HepG2 (cell line): ENCODE results near the gene DLEC1. TPM values are rescaled to one million over a fixed set of nuclear protein-coding genes. Genes with fewer than 3 reads are reported as not detected.

ENCODE experiments used
- ASH2L ChIP-seq: fragments of 300-600, 200-600 bp; sonication (generic); IDR thresholded peaks from 2 replicates; pipeline ENCODE4 v1.7.0; 2017; ENCODE audit warnings: low read depth, mild to moderate bottlenecking, moderate library complexity, mixed read lengths, low read length; ENCODE audit not compliant: insufficient read length
- CCAR2 ChIP-seq: fragments of 200-400 bp; formaldehyde crosslinking; optimal IDR thresholded peaks from 2 replicates; pipeline ENCODE3; 2018; ENCODE audit warnings: low read depth, mild to moderate bottlenecking, low read length, moderate library complexity
- CCDC6 ChIP-seq: sonication (generic); formaldehyde crosslinking; IDR thresholded peaks from 2 replicates; pipeline ENCODE4 v1.8.1; 2022; ENCODE audit warnings: mild to moderate bottlenecking, missing genetic modification reagents, moderate library complexity
- DPF2 ChIP-seq: sonication (generic); formaldehyde crosslinking; IDR thresholded peaks from 2 replicates; pipeline ENCODE4 v1.4.0; 2020; ENCODE audit warnings: mild to moderate bottlenecking, low read depth, missing genetic modification reagents, borderline replicate concordance
- FLYWCH1 ChIP-seq: sonication (generic); formaldehyde crosslinking; IDR thresholded peaks from 2 replicates; pipeline ENCODE4 v1.8.1; 2023; ENCODE audit warnings: mild to moderate bottlenecking, missing genetic modification reagents
- FOXK1 ChIP-seq: sonication (generic); formaldehyde crosslinking; IDR thresholded peaks from 2 replicates; pipeline ENCODE4 v1.4.0; 2020; ENCODE audit warnings: low read depth, missing genetic modification reagents, borderline replicate concordance
- MIER2 ChIP-seq: IDR thresholded peaks from 2 replicates; pipeline ENCODE4 v1.6.1; 2016; ENCODE audit warnings: missing biosample characterization, missing genetic modification reagents
- MYC ChIP-seq: sonication (generic); formaldehyde crosslinking; IDR thresholded peaks from 2 replicates; pipeline ENCODE4 v1.9.0; 2021; ENCODE audit warnings: missing genetic modification reagents, borderline replicate concordance
- NCOR1 ChIP-seq: fragments of 200-600 bp; sonication (generic); IDR thresholded peaks from 2 replicates; pipeline ENCODE4 v1.7.0; 2017; ENCODE audit warnings: antibody characterized with exemption, low read length, borderline replicate concordance
- NR1H2 ChIP-seq: sonication (generic); formaldehyde crosslinking; IDR thresholded peaks from 2 replicates; pipeline ENCODE4 v1.8.1; 2022; ENCODE audit warnings: low read depth, missing genetic modification reagents, borderline replicate concordance
- RXRB ChIP-seq: IDR thresholded peaks from 2 replicates; pipeline ENCODE4 v1.6.1; 2016; ENCODE audit warnings: borderline replicate concordance, missing genetic modification reagents, missing compliant biosample characterization
- SAP130 ChIP-seq: IDR thresholded peaks from 2 replicates; pipeline ENCODE4 v1.6.1; 2016; ENCODE audit warnings: low read depth
- SP1 ChIP-seq, 2 experiments: fragments of 450-650 bp in 1 of 2; sonication (generic) in 1 of 2; formaldehyde crosslinking in 1 of 2; IDR thresholded peaks; 2 replicates each; pipeline versions ENCODE4 v1.4.0 to v1.6.1; 2016 to 2020; ENCODE audit warnings: missing genetic modification reagents in 1 of 2
- U2AF2 ChIP-seq: fragments of 200-400 bp; formaldehyde crosslinking; IDR thresholded peaks from 2 replicates; pipeline ENCODE4 v1.6.1; 2017; ENCODE audit warnings: low read depth, mild to moderate bottlenecking, low read length
- ZBTB21 ChIP-seq: sonication (generic); formaldehyde crosslinking; IDR thresholded peaks from 2 replicates; pipeline ENCODE4 v1.4.0; 2020; ENCODE audit warnings: missing genetic modification reagents
- ZMAT3 ChIP-seq: sonication (generic); formaldehyde crosslinking; conservative IDR thresholded peaks from 2 replicates; pipeline ENCODE4 v1.7.0; 2021; ENCODE audit warnings: missing genetic modification reagents
- ZNF264 ChIP-seq: sonication (generic); formaldehyde crosslinking; IDR thresholded peaks from 2 replicates; pipeline ENCODE4 v1.4.0; 2020; ENCODE audit warnings: missing genetic modification reagents
- ZNF326 ChIP-seq: sonication (generic); formaldehyde crosslinking; IDR thresholded peaks from 2 replicates; pipeline ENCODE4 v1.4.0; 2020; ENCODE audit warnings: missing genetic modification reagents, borderline replicate concordance
- ZNF556 ChIP-seq: sonication (generic); formaldehyde crosslinking; IDR thresholded peaks from 2 replicates; pipeline ENCODE4 v1.4.0; 2020; ENCODE audit warnings: mild to moderate bottlenecking, missing genetic modification reagents, borderline replicate concordance
- ZNF598 ChIP-seq: sonication (generic); formaldehyde crosslinking; IDR thresholded peaks from 2 replicates; pipeline ENCODE4 v1.5.1; 2020; ENCODE audit warnings: mild to moderate bottlenecking, missing genetic modification reagents, borderline replicate concordance
- polyA plus RNA-seq, 8 experiments: library from polyadenylated mRNA; depleted of rRNA in 3 of 8; stranded (reverse) in 7 of 8; unstranded in 1 of 8; fragments of >200 nt; fragmentation: Illumina TruSeq in 4 of 8; extraction: Trizol in 4 of 8; gene quantifications; 2 replicates each; pipeline versions ENCODE4 v1.2.1 to v1.2.3, GENCODE V29; 2011 to 2016; ENCODE audit warnings: low read depth in 4 of 8, missing spikeins in 1 of 8, mixed read lengths in 1 of 8; ENCODE audit not compliant: insufficient read depth in 1 of 8
- total RNA-seq, 5 experiments: library from RNA; depleted of rRNA; stranded (reverse); fragments of >200 nt; fragmentation: Illumina TruSeq; extraction: Trizol; gene quantifications; 2 replicates each; pipeline ENCODE4 v1.2.3, GENCODE V29; 2016; ENCODE audit warnings: low read depth in 1 of 5
- TF ChIP-seq, protein P1 (sequence below): IDR thresholded peaks from 2 replicates; pipeline ENCODE4 v1.6.1; 2012; ENCODE audit warnings: low read length, improper control_type of control experiment
- TF ChIP-seq, protein P2 (sequence below): sonication (generic); formaldehyde crosslinking; IDR thresholded peaks from 2 replicates; pipeline ENCODE4 v1.9.0; 2022; ENCODE audit warnings: missing genetic modification reagents, mild to moderate bottlenecking, borderline replicate concordance
- TF ChIP-seq, protein P3 (sequence below): sonication (generic); formaldehyde crosslinking; IDR thresholded peaks from 2 replicates; pipeline ENCODE4 v1.5.0; 2020; ENCODE audit warnings: missing genetic modification reagents, mild to moderate bottlenecking, borderline replicate concordance
- TF ChIP-seq, protein P4 (sequence below): sonication (generic); formaldehyde crosslinking; IDR thresholded peaks from 2 replicates; pipeline ENCODE4 v1.9.0; 2021; ENCODE audit warnings: missing genetic modification reagents, borderline replicate concordance

DLEC1 gene
- total and polyA plus RNA-seq, 2 of the 13 experiments (the other 11 are each of a cell fraction or from before 2014, with no cell fraction given), result 0.09 TPM; not detected in 1

DNA sequence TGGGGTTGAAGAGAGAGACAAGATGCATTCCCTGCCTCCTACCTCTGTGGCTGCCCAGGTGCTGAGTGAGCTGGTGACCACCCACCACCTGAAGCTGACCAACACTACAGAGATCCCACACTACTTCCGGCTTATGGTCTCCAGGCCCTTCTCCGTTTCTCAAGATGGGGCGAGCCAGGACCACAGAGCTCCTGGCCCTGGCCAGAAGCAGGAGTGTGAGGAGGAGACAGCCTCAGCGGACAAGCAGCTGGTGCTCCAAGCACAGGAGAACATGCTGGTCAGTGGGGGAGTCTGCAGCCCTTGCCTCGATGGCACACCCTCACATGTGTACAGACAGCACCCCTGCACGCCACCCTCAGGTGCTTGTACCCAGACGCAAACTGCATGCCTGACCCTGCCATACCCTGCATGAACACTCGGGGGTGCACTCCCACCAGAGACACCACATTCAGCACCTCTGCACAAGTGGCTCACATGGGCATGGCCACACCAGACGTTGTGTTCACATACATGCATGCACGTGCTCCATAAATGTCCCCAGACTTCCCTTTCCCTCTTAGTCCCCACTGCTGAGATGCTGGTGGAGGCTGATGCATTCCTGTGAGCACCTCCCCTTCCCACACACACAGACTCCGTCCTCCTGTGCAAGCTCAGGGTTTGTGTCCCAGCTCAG is 78.9 kb downstream of the DLEC1 start (continued):
- TF ChIP-seq, protein P1, sequence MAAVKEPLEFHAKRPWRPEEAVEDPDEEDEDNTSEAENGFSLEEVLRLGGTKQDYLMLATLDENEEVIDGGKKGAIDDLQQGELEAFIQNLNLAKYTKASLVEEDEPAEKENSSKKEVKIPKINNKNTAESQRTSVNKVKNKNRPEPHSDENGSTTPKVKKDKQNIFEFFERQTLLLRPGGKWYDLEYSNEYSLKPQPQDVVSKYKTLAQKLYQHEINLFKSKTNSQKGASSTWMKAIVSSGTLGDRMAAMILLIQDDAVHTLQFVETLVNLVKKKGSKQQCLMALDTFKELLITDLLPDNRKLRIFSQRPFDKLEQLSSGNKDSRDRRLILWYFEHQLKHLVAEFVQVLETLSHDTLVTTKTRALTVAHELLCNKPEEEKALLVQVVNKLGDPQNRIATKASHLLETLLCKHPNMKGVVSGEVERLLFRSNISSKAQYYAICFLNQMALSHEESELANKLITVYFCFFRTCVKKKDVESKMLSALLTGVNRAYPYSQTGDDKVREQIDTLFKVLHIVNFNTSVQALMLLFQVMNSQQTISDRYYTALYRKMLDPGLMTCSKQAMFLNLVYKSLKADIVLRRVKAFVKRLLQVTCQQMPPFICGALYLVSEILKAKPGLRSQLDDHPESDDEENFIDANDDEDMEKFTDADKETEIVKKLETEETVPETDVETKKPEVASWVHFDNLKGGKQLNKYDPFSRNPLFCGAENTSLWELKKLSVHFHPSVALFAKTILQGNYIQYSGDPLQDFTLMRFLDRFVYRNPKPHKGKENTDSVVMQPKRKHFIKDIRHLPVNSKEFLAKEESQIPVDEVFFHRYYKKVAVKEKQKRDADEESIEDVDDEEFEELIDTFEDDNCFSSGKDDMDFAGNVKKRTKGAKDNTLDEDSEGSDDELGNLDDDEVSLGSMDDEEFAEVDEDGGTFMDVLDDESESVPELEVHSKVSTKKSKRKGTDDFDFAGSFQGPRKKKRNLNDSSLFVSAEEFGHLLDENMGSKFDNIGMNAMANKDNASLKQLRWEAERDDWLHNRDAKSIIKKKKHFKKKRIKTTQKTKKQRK, result no peak
- TF ChIP-seq U2AF2 (no peak), SAP130 (CRISPR knock-in tag) (0 out of 2 replicates have a peak, but pooled peaks have one; percentile 17), CCAR2 (no peak), DPF2 (CRISPR knock-in tag) (no peak), SP1 (IDR thresholded peaks at IDR 0.05) (no peak), SP1 (CRISPR knock-in tag; IDR thresholded peaks at IDR 0.05) (no peak), RXRB (CRISPR knock-in tag) (peak; percentile 34; the same call in 1 of the 2 replicates), MIER2 (CRISPR knock-in tag) (peak; percentile 69; the same call in 1 of the 2 replicates), ZNF326 (CRISPR knock-in tag) (peak; percentile 82; the same call in 1 of the 2 replicates), CCDC6 (CRISPR knock-in tag) (no peak), FLYWCH1 (CRISPR knock-in tag) (no peak), ZNF598 (CRISPR knock-in tag) (no peak), NR1H2 (CRISPR knock-in tag) (no peak), ZNF264 (CRISPR knock-in tag) (no peak), ZNF556 (CRISPR knock-in tag) (0 out of 2 replicates have a peak, but pooled peaks have one; percentile 31), ASH2L (peak; percentile 26), NCOR1 (no peak), ZBTB21 (CRISPR knock-in tag) (no peak), MYC (CRISPR knock-in tag) (peak; percentile 84), ZMAT3 (CRISPR knock-in tag) (no peak; the same call in 1 of the 2 replicates), FOXK1 (CRISPR knock-in tag) (no peak)
- TF ChIP-seq, protein P2, sequence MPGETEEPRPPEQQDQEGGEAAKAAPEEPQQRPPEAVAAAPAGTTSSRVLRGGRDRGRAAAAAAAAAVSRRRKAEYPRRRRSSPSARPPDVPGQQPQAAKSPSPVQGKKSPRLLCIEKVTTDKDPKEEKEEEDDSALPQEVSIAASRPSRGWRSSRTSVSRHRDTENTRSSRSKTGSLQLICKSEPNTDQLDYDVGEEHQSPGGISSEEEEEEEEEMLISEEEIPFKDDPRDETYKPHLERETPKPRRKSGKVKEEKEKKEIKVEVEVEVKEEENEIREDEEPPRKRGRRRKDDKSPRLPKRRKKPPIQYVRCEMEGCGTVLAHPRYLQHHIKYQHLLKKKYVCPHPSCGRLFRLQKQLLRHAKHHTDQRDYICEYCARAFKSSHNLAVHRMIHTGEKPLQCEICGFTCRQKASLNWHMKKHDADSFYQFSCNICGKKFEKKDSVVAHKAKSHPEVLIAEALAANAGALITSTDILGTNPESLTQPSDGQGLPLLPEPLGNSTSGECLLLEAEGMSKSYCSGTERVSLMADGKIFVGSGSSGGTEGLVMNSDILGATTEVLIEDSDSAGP (CRISPR knock-in tag), result peak; percentile 63
- TF ChIP-seq, protein P3, sequence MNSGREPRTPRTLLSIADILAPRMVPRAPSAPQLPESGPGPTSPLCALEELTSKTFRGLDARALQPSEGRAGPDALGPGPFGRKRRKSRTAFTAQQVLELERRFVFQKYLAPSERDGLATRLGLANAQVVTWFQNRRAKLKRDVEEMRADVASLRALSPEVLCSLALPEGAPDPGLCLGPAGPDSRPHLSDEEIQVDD, result no peak
- TF ChIP-seq, protein P4, sequence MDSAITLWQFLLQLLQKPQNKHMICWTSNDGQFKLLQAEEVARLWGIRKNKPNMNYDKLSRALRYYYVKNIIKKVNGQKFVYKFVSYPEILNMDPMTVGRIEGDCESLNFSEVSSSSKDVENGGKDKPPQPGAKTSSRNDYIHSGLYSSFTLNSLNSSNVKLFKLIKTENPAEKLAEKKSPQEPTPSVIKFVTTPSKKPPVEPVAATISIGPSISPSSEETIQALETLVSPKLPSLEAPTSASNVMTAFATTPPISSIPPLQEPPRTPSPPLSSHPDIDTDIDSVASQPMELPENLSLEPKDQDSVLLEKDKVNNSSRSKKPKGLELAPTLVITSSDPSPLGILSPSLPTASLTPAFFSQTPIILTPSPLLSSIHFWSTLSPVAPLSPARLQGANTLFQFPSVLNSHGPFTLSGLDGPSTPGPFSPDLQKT (CRISPR knock-in tag), result no peak
